ENCODE results near the gene MVB12B.

MVB12B gene

GRCh38 chr9:126383406-126384046 lies 56.9 kb downstream of the MVB12B start:
- no peak for DNase-seq (ENCODE audit: low read depth, low spot score)

DNA sequence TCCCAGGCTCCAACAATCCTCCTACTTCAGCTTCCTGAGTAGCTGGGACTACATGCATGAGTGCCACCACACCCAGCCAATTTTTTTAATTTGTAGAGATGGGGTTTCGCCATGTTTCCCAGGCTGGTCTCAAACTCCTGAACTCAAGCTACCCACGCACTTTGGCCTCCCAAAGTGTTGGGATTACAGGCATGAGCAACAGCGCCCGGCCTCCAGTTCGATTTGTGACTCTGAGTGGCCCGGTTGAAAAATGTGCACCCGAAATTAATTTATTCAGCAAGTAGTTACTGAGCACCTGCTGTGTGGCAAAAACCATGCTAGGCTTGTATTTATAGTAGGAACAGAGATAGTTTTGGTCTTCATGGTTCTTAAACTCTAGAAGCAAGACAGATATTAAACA lies 58.3 kb downstream of the MVB12B start:
- no peak for DNase-seq (ENCODE audit: low read depth, low spot score)

DNA sequence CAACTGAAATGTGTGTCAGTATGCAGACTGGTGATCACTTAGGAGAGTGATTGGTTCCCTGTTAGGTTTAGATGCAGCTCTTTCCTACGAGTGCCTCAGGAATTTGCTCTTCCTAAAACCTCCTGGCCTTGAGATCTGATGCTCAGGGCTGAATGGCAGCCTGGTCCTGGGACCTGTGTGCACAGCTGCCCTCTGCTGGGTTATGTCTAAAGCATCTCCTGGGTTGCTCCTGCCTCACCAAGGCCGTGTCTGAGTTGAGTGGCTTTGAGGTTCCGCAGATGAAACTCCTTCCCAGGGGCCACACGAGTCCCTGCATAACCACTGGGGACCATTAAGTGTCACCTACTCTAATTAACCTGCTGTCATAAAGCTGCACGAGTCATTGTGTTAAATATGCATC lies 59.5 kb downstream of the MVB12B start:
- DNase-seq (ENCODE audit: low read depth, low spot score): no peak

- no peak for DNase-seq (ENCODE audit: low read depth, low spot score)
Observed at GRCh38 chr9:126386776-126387175, 60.1 kb downstream of the MVB12B start.

GRCh38 chr9:126388964-126389708 lies 62.5 kb downstream of the MVB12B start:
- DNase-seq (ENCODE audit: low read depth, low spot score): no peak

DNA sequence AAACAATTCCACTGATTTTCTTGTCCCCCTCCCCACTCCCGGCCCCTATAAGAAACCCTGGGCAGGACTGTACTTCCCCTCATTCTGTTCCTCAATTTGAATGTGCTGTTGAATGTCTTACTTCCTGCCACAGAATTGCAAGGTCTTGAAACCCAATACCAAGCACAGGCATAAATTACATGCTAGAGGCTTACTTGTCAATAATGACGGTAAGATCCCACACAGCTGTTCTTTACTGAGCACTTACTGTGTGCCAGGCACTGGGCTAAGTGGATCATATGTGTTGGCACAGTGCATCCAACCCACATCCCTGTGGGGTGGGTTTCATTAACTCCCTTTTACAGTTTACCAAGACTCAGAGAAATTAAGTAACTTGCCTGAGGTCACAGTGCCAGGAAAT lies 63.4 kb downstream of the MVB12B start:
- DNase-seq (ENCODE audit: low read depth, low spot score): no peak

- no peak for DNase-seq (ENCODE audit: low read depth, low spot score)
Observed at GRCh38 chr9:126390923-126391322, 64.3 kb downstream of the MVB12B start.

DNA sequence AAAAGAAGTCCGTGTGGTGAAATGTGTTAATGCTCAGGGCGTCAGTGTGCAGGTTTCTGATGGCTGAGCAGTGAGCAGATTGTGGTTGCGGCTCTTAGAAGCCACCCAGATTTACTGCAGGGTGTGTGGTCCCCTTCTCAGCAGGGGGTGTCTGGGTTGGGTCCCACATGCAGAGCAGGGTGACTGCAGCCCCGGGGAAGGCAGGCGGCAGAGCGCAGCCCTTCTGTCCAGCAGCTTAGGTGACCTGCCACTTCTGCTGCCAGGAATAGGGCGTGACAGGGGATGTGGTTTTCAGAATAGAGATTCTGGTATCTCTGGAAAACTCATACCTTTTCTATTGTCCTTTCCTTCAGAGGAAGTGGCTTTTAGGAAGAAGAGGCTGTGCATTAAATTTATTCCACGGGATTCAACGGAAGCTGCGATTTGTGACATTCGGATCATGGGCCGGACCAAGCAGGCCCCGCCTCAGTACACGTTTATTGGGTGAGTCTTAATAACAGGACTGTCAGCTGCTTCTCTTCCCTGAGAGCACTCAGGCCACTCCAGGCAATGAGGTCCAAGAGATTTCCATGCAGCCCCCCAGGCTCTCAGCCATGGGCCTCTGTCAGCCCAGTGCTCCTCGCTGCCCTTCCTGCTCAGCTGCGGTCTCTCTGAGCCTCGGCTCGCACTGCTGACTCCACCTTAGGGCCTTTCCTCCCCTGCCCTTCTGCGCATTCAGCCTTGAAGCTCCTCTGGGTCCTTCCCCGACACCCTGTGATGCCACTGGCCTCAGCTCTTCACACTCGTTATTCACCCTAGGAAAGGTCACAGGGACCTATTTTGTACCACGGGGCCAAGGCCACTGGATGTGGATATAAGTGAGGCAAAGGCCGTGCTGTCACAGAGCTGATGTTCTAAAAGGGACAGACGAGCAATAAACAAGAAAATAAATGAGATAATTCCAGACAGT lies 65.4 kb downstream of the MVB12B start:
- no peak for DNase-seq (ENCODE audit: low read depth, low spot score)

- no peak for DNase-seq (ENCODE audit: low read depth, low spot score)
Observed at GRCh38 chr9:126392662-126393371, 66.2 kb downstream of the MVB12B start.

- no peak for DNase-seq (ENCODE audit: low read depth, low spot score)
Observed at GRCh38 chr9:126393876-126394275, 67.2 kb downstream of the MVB12B start.

- DNase-seq (ENCODE audit: low read depth, low spot score): no peak
Observed at GRCh38 chr9:126394802-126395201, 68.2 kb downstream of the MVB12B start.

DNA sequence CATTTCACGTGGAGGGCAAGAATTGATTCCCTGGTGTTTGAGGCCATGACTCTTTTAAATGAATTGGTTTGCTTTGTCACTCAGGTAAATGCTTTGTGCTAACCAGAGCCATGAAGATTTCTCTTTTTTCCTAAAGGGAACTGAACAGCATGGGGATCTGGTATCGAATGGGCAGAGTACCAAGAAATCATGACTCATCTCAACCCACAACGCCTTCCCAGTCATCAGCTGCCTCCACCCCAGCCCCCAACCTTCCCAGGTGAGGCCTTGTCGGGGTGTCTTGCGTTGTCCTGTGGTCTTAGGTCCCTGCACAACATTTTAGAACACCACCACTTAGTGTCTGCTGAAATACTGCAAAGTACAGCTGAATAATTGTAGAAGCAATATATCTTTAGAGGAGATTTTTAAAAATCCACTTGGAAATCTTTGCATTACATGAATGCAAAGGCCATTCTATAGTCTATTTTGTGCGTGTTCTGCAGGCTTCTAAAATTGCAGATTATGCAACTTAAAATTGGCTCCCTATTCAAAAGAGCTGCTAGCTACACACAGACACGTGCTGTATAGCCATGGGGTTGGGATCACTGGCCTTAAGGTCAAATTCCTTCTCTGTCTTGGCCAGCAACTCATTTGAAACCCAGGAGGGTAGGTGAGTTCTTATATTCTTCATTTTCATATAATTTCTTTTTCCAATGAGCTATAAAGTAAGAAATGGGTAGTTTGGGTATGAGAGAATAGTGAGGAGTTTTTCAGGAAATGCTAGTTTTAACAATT lies 69.0 kb downstream of the MVB12B start:
- DNase-seq (ENCODE audit: low read depth, low spot score): no peak

- no peak for DNase-seq (ENCODE audit: low read depth, low spot score)
Observed at GRCh38 chr9:126397056-126397455, 70.4 kb downstream of the MVB12B start.

- no peak for DNase-seq (ENCODE audit: low read depth, low spot score)
Observed at GRCh38 chr9:126398403-126399058, 71.9 kb downstream of the MVB12B start.

DNA sequence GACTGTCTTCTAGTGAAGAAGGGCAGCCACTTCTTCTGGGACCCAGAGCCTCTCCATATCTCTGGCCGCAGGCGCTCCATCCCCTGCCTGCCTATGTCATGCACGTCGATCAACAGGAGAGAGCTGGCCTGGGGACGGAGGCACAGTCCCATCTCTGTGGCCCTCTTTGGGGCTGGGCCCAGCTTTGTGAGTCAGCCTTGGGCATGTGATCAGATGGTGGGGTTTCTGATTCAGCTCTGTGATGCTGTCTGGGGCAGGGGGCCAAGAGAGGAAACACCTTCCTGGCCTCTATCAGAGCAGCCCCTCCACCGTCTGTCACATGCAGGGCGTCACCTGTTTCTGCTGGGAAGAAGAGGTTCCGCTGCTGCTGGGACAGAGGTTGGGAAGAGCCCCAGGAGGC lies 72.6 kb downstream of the MVB12B start:
- DNase-seq (ENCODE audit: low read depth, low spot score): no peak

DNA sequence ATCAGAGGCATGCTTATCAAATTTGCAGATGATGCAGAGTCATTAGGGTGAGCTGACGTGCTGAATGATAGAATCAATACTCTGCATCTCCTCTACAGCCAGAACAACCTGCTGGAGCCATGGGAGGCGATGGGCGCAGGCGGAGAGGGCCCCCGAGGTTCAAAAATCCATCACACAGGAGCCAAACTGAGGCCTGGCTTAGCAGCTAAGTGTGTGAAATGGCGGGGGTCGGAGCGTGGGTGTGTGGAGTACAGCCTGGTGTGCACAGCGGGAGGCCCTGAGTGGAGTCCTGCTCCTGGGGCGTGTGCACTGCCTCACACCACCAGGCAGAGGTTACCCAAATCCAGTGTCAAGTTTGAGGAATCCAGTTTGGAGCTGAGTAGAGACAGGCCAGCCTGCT lies 73.2 kb downstream of the MVB12B start:
- no peak for DNase-seq (ENCODE audit: low read depth, low spot score)

DNA sequence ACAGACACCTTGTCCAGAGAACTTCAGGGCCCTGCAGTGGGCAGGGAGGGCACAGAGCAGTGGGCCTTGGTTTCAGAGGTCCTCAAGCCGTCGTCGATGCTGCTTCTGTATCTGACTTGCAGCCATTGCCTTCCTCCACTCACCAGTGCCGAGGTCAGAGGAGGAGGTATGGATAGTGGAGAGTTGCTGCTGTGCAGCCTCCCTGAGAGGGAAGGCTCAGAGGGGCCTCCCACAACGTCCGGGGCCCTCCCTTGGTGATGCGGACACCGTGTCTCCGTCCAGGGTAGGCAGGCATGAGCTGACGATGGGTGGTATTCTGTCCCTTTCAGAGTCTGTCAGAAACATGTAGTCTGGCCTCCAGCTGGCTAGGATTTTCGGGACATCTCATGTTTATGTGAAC lies 73.9 kb downstream of the MVB12B start:
- no peak for DNase-seq (ENCODE audit: low read depth, low spot score)

- DNase-seq (ENCODE audit: low read depth, low spot score): no peak
Observed at GRCh38 chr9:126401107-126401506, 74.5 kb downstream of the MVB12B start.

DNA sequence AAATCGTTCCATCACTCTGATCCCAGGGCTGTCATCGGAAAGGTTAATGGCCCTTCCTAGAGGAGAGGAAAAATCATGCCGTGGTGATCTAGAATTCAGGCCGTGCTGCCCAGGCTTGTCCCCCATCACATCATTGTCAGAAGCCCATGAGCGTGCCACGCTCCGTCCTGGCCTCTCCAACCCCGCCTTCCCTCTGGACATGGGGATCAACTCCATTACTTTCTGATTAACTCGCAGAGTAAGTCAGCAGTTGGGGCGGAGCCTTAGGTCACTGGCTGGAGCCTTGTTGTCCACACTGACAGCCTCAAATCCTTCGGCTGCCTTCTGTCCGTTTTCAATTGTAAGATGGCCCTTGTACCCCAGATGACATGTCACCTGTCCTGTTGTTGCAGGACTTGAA lies 75.0 kb downstream of the MVB12B start:
- DNase-seq (ENCODE audit: low read depth, low spot score): no peak

DNA sequence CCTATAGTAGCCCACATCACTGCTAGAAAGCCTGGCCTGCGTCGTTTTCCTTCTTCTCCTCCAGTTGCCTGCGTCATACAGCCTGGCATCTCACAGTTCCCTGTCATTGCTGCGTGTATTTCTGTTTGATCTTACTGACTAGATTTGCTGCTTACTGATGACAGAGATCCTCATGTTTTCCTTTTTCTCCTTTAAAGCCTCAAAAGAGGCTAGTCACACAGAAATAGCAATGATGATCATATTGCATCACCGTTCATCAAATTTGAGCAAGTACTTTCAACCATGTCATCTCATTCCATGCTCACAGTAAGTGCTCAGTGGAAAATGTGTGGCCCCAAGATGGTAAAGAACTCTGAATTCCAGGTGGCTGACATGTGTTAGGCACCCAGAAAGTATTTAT lies 76.8 kb downstream of the MVB12B start:
- no peak for DNase-seq (ENCODE audit: low read depth, low spot score)
